Neutrophil (primary cell): ENCODE measurements around the gene EZR.

Source experiments
- H3K27ac ChIP-seq: fragments of 200-600 bp; sonication (generic); 2 replicates; pipeline ENCODE4 v1.5.1; 2016; ENCODE audit warnings: mild to moderate bottlenecking, moderate library complexity
- H3K27me3 ChIP-seq: fragments of 200-600 bp; sonication (generic); 2 replicates; pipeline ENCODE4 v1.6.0; 2016; ENCODE audit warnings: mild to moderate bottlenecking
- H3K36me3 ChIP-seq: fragments of 200-600 bp; sonication (generic); 2 replicates; pipeline ENCODE4 v1.5.1; 2017
- H3K4me1 ChIP-seq, 2 experiments: fragments of 200-600 bp in 1 of 2; sonication (generic) in 1 of 2; 1 replicate in 1 of 2; 2 replicates in 1 of 2; pipeline versions ENCODE4 v1.5.1 to v1.6.1; 2013 to 2016; ENCODE audit warnings: low read depth in 1 of 2, low read length in 1 of 2, mild to moderate bottlenecking in 1 of 2, moderate library complexity in 1 of 2; ENCODE audit not compliant: control insufficient read depth in 1 of 2, insufficient read depth in 1 of 2
- H3K4me3 ChIP-seq, 2 experiments: fragments of 200-600 bp in 1 of 2; sonication (generic) in 1 of 2; 1 replicate in 1 of 2; 2 replicates in 1 of 2; pipeline ENCODE4 v1.5.1; 2013 to 2016; ENCODE audit warnings: low read depth in 1 of 2, low read length in 1 of 2, mild to moderate bottlenecking in 1 of 2, moderate library complexity in 1 of 2
- H3K9me3 ChIP-seq: fragments of 200-600 bp; sonication (generic); 2 replicates; pipeline ENCODE4 v1.5.1; 2016
- CTCF ChIP-seq: fragments of 200-600 bp; sonication (generic); IDR thresholded peaks from 2 replicates; pipeline ENCODE4 v1.5.1; 2016; ENCODE audit warnings: antibody characterized with exemption

EZR gene

GRCh38 chr6:158777510-158777909 lies 41.7 kb downstream of the EZR start:
- Histone ChIP-seq H3K9me3 (no peaks in the 10 kb centered on the region), H3K27ac (no peak overlapping the region), H3K4me3 (no peak overlapping the region), H3K4me1 (no peaks in the 10 kb centered on the region), H3K27me3 (no peaks in the 10 kb centered on the region), H3K36me3 (peaks cover 95% of the 10 kb centered on the region)
- TF ChIP-seq CTCF = no peak

GRCh38 chr6:158776737-158777136 lies 42.4 kb downstream of the EZR start:
- H3K36me3 ChIP-seq = peaks cover 95% of the 10 kb centered on the region
- no peaks in the 10 kb centered on the region for H3K4me1 ChIP-seq
- H3K4me3 ChIP-seq = no peak overlapping the region
- H3K27ac ChIP-seq = no peak overlapping the region
- no peaks in the 10 kb centered on the region for H3K27me3 ChIP-seq
- no peaks in the 10 kb centered on the region for H3K9me3 ChIP-seq
- TF ChIP-seq CTCF = no peak

- H3K27ac ChIP-seq = no peak overlapping the region
- peaks cover 95% of the 10 kb centered on the region for H3K36me3 ChIP-seq
- TF ChIP-seq CTCF = no peak
- H3K9me3 ChIP-seq = no peaks in the 10 kb centered on the region
- H3K4me3 ChIP-seq = no peak overlapping the region
- H3K27me3 ChIP-seq = no peaks in the 10 kb centered on the region
- H3K4me1 ChIP-seq = no peaks in the 10 kb centered on the region
Observed at GRCh38 chr6:158775832-158776231, 43.3 kb downstream of the EZR start.

- TF ChIP-seq CTCF = no peak
- H3K27me3 ChIP-seq = no peaks in the 10 kb centered on the region
- H3K4me3 ChIP-seq = no peak overlapping the region
- no peaks in the 10 kb centered on the region for H3K9me3 ChIP-seq
- H3K27ac ChIP-seq = no peak overlapping the region
- peaks cover 97% of the 10 kb centered on the region for H3K36me3 ChIP-seq
- H3K4me1 ChIP-seq = no peaks in the 10 kb centered on the region
Observed at GRCh38 chr6:158774717-158775449, 44.3 kb downstream of the EZR start.

GRCh38 chr6:158773581-158774449 lies 45.4 kb downstream of the EZR start:
- no peak overlapping the region for H3K27ac ChIP-seq
- TF ChIP-seq CTCF = no peak
- H3K27me3 ChIP-seq = no peaks in the 10 kb centered on the region
- no peak overlapping the region for H3K4me3 ChIP-seq
- no peaks in the 10 kb centered on the region for H3K9me3 ChIP-seq
- no peaks in the 10 kb centered on the region for H3K4me1 ChIP-seq
- peaks cover 98% of the 10 kb centered on the region for H3K36me3 ChIP-seq
